NCI-H2171 treated with DMSO at 0.1 percent for 48 hours (cell line): ENCODE results near the gene ZNF236.
"Not testable (repeated sequence)": the region's sequence is repeated elsewhere in the genome, so short reads cannot be mapped to it uniquely, and the experiment has no call there.

Experiments
- DNase-seq: peaks from one replicate; lab custom pipeline; 2025; lab: John Stamatoyannopoulos, UW

ZNF236 gene

DNA sequence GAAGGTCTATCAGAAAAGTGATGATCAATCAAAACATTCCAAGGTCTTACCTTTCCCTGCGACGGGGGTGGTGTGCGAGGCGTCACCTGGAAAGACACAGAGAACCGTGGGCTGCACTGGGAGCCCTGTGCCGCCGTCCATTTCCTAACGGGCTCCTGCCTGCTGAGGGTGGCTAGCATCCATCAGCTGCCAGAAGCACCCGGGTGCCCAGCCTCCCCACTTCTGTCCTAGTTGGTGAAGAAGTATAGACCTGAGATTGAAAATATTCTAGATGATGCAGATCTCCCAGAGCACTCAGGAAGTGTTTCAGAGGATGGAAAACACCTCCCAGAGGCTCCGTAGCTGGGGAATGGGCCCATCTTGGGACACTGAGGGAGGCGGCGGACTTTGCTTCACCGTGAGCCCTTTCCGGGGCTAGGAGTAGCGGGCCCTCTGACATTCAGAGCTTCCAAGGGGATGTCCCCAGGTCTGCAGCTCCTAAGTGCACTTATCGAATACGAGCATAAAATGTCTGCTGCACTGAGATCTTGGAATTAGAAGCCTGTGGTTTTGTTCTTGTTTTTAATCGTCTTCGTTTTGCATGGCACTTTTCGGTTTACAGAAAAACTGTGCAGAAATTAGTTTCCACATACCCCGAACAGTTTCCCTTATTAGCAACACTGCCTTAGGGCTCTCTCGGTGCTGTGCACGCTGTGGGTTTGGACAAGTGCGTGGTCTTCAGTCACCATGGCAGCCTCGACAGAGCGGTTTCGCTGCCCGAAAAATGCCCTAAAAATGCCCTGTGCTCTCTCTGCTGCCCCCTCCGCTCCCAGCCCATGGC is 166.7 kb downstream of the ZNF236 start:
- DNase-seq = no peak

DNA sequence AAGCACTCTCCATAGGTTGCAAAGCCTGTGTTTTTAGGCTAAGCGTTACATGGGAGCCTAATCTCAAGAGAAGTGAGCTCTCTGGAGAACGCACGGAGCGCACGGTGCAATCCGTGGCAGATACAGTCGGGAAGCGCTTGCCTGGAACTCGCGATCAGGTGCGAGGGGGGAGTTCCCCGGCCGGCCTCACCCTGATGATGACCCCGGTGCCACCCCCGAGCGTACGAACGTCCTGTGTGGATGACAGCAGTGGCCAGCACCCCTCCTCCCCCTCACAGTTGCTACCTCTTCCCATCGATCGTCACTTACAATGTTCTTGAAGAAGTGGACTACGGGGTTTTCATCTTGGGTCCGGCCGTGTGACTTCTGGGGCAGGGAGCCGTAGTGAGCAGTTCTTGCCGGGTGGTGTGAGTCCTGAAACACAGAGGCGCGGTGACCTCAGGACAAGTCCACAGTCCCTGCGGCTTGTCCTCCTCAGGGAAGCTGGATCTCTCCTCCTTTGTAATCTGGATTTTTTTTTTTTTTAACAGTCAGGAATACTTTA is 167.4 kb downstream of the ZNF236 start:
- no peak for DNase-seq

DNA sequence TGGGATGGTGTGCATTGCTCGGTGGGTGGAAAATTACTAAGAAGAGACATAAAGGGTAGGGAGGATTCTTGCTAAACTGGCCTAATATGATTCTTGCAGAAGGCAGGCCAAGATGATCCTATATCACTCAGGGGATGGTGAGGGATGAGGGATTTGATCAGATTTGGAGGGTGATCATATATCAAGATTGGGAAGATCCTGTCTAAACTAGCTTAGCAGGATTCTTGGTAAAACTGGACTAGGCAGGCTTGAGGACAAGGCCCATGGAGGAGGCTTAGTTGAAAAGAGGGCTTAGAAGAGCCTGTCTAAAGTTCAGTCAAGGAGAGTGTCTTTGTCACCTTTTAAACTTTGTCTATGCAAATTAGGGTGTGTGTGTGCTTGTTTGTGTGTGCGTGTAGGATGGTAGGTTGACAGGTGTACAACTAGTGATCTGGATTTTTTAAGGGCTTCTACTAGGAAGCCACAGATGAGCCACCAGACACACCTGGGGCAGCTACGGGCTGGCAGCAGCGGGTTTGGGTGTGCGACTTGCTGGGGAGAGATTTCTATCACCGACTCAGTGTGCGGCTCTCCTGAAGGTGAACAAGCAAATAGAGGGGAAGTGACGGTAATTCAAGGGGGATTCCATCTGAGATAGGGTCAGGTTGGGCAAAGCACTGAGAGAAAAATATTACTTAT is 168.1 kb downstream of the ZNF236 start:
- not testable (repeated sequence) for DNase-seq

DNA sequence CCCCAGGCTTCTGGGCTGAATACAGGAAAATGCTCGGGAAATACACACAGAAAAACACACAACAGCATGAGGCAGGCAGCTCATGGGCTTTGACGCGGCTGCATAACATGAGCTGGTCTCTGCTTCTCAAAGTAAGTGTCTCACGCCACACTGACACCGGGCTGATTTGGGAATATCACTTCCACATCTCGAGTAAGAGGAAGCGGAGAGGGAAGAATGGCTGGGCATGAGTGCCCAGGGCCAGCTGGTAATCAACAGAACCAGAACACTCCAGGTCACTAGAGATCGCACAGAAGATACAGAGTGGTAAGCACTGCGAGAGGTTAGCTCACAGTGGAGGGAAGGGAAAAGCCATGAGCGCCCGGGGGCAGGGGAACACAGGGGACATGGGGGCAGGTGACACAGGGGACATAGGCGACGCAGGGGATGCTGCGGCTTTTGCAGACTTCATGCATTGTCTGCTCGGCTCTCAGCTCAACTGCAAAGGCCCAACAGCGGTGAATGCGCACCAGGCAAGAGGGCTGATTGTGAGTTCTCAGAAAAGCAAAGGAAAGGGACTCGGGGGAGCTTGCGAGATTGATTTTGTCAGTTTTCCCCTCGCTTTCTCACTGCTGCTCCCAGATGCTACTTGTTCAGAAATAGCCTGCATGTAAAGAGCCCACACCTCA is 168.8 kb downstream of the ZNF236 start:
- no peak for DNase-seq

DNA sequence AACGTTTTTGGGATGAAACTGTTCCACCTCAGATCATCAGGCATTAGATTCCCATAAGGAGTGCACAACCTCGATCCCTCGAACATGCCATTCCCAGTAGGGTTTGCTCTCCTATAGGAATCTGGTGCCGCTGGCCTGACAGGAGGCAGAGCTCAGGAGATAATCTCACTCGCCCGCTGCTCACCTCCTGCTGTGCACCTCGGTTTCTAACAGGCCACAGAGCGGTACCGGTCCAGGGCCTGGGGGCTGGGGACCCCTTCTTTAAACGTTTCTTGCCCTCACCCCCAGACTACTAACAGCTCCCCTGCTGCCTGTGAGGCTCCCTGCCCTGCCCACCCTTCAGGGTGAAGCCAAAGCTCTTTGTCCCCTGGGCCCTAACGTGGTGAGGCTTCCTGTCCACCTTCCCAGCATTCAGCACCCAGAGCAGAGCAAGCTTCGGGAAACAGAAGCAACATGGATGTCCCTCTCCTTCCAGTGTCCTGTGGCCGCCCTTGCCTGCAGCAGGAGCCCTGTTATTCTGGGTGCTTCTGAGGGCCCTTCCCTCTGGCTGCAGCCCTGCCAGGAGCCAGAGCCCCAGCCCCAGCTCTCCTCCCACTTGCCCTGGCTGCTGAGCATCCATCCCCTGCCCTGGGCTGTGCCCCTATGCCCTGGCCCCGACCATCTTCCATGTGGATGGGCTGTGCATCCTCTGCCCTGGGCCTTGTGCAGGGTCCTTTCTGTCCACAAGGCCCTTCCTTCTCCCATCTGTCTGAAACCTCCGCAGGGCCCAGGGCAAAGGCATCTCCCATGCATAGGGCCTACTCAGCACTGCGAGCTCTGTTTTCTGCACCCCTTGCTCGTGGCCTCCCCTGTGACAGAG is 170.1 kb downstream of the ZNF236 start:
- no peak for DNase-seq

DNA sequence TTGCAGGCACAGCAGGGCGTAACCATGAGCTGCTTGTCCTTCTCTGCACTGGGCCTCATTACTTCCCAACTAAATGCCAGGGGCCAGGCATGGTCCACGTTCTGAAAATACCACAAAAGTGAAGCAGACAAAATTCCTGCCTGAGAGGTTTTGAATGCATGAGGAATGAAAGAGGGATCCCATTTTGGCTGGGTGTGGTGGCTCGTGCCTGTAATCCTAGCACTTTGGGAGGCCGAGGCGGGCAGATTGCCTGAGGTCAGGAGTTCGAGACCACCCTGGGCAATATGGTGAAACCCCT is 170.7 kb downstream of the ZNF236 start:
- DNase-seq = no peak

DNA sequence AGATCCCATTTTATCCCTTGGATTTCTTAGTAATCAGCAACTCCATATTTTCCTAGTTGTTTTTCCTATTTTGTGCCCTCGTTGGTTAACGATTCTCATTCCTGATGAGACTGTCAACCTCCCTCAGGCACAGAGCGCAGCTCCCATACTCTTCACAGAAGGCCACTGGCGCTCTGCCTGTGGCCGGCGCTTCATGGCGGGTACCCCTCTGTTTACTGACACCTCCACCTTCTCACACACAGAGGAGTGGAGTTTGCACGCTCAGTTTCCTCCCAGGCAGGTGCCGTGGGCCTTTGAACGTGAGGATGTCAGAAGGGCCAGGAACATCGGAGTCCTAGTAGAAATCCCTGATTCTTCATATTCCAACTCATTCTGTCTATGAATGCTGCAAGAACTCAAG is 171.2 kb downstream of the ZNF236 start:
- DNase-seq = no peak

DNA sequence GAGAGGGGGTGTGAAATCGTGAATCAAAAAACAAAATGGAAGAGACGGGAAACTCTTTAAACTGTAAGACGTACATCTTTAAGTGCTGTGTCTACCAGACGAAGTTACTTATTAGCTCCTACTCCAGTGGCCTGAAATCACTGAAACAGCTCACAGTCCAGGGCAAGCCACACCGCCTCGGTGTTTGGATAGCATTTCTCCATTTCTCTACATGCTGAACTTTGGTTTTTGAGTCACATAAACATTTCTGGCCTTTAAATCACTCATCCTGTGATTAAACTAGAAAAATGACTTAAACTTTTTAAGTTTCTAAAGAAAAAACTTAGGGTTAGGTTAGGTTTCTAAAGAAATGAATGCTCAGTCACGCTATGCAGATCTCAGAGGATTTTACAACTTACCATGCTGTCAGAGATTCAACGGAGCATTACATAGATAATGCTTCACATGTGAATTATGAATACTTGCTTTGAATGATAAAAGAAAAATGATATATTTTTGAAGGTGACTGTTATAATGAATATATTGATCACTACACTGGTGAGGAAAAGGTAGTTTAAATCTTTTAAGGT is 171.8 kb downstream of the ZNF236 start:
- DNase-seq = no peak

DNA sequence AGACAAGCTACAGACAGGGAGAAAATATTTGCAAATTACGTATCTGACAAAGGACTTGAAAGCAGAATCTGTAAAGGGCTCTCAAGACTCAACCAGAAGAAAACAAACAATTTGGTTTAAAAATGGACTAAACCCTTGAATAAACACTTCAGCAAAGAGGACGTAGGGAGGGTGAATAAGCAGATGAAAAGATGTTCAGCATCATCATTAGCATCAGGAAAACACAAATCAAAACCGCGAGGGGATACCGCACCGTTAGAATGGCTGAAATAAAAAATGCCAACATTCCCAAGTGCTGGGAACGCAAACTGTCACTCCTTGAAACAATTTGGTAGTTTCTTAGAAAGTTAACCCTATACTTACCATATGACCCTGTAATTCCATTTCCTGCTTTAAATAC is 173.5 kb downstream of the ZNF236 start:
- DNase-seq = no peak

DNA sequence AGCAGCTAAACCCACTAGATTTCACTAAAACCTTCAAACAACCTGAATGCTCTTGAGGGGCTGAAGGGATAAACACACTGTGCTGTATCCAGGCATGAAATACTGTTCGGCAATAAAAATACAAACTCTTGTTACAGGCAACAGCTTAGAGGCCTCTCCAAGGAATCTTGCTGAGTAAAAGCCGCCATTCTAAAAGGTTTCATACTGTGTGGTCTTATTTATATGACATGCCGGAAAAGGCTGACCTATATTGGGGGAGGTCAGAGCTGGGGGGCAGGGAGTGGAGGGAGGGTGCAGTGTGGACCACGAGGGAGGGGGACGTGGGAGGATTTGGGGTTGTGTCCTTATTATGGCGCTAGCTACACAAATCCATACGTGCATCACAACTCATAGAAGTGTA is 174.1 kb downstream of the ZNF236 start:
- no peak for DNase-seq

DNA sequence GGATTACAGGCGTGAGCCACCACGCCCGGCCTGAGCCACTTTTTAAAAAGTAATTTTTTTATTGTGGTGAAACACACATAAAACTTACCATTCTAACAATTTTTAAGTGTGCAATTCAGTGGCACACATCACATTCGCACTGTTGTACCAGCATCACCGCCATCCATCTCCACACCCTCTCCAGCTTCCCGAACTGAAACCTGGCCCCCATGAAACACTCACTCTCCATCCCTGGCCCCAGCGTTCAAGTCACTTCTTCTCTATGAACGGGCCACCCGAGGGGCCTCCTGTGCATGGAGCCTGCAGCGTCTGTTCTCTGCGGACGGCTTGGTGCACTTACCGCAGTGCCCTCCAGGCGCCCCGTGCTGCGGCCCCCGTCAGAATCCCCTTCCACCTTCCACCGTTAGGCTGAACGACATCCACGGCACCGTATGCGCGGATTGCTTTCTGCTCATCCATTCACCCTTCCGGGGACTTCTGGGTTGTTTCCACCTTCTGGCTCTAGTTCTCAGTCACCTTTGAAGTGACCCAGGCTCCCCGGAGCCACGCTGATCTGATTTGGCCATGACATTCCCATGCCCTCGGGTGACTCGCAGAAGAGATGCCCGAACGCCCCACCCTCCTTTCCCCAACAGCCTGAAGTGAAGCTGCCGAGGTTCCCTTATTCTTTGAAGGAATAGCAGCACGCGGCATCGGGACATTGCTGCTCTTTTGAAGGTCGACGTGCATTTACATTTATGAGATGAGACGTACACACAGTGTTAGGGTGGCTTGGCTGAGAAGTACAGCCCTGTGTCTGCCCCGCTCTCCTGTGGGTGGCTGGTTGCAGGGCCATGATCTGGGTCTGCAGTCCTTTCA is 175.8 kb downstream of the ZNF236 start:
- no peak for DNase-seq

DNA sequence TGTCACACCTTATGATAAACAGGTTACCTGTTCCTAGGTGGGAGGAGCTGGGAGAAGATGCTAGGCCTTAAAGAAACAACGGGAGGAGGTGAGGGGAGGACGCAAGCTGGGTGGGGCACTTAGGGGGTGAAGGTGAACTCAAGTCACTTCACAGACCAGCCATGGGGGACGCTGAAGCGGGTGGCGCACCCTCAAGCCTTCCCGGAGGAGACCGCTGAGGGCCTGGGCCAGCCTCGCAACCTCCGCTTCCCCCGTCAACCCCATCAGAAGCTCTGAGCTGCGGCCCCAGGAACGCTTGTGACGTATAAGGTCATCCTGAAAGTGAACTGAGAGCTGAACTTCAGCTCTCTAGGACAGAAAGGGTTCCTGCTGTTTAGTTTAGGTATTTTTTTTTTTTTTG is 176.7 kb downstream of the ZNF236 start:
- no peak for DNase-seq

DNA sequence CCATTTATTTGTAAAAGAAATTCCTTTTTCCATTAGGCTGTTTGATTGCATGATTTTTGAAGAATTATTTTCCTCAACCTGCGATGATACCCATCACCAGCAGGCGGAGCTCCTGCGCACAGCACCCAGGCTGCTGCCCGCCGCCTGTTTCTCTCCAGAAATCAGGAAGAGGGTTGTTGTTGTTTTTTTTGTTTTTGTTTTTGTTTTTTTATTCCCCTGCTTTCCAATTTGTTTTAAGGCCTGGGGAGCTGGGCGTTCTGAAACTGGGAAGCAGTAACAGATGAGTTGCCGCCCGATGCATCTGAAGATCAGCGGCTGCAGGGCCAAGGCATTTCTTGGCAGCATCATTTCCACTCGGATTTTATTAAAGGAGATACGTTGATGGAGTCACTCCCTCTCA is 178.2 kb downstream of the ZNF236 start:
- DNase-seq = peak; percentile 10

DNA sequence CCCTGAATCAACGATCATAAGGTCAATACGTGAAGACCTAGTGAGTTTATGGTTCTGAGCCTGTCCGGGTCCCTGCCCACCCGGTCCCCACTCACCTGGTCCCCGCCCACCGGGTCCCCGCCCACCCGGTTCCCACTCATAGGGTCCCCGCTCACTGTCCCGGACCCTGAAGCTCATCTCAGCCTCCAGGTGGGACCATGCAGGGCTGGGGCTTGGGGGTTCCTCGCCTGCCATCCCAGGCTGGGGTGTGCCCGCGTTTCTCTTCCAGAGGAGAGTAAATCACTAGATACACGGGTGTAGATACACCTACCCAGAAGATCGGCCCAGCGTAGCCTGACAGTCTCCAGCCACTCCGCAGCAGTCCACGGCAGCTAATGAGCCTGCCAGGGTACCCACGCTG is 178.7 kb downstream of the ZNF236 start:
- DNase-seq = no peak

DNA sequence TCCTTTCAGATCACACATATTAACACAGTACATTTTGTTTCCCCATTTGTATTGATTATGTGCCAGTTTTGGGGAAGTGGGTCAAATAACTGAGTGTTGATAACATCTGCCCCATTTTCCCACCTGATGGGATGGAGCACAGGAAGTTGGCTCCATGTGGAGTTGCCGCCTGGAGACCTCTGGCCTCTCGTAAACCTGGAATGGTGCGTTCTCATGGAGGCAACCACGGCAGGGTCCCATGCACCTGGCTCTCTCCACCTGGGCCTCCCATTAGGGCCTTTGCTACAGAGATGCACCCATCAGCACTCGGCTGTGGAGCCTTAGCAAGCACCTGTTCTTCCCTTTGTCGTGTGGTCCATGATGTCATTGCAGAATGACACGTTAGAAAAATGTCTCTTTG is 179.6 kb downstream of the ZNF236 start:
- DNase-seq = no peak

DNA sequence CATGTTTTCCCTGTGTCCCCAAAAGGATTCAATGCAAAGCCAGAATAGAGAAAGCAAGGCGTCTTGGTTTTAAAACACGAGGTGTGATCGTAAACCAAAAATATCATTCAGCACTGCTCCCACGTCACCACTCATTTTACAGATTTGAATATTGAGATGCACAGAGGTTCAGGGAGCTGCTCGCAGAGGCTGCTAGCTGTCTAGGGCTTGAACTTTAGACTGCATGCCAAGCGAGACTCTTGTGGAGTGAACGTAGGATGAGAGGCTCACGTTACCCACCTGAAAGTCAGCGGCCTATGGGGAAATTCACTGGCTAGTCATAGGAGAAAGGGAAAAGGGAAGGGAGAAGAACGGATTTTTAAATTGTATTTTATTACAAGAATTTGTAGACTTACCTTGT is 180.1 kb downstream of the ZNF236 start:
- no peak for DNase-seq

DNA sequence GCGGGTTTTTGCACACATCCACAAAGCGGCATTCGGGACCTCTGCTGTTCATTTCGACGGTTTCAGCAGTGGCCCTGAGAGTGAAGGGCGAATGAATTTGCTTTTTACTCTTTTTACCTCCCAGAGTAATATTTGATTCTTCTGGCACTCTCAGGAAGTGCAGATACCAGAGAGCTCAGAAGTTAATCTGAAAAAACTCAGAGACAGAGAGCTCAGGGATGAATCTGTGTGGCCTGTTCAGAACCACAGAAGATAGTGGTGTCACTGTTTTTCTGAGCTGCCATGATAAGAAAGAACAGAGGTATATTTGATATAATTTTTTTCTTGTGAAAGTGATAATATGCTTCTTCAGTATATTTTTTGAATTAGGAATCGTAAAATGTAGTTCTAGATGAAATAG is 181.0 kb downstream of the ZNF236 start:
- DNase-seq = no peak

DNA sequence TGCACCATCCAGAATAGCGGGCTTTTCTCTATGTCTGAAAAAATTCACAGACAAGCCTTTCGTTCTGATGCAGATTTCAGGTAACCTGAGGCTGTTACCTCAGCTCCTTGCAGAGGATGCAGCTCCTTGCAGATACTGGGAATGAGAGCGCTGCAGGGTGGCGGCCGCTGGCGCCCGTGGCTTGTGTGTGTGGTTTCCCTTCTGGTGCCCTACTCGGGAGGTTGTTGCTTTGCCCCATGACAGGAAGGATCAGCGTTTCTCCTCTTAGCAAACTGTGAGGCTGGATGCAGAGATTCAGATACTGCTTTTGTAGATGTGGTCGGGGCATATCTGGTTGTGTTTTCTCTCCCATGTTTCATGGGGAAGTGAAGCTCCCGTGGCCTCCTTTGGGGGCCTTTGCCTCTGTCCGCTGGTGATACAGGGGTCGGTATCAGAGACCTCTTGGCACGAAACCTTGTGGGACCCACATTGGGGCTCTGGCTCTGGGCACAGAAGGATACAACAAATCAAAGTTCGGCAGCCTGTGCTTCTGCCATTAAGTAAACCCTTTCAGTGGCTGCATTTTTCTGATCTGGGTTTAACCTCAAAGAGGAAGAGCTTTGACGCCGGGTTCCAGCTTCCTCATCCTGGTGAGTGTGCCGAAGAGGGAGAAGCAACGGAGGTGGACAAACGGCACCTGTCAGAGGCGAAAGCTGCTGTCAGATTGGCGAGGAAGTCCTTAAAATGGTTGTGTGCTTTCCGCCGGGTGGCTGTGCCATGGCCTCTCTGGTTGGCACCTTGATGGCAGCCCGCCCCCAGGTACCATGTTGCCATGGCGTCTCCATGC is 182.4 kb downstream of the ZNF236 start:
- DNase-seq = no peak

DNA sequence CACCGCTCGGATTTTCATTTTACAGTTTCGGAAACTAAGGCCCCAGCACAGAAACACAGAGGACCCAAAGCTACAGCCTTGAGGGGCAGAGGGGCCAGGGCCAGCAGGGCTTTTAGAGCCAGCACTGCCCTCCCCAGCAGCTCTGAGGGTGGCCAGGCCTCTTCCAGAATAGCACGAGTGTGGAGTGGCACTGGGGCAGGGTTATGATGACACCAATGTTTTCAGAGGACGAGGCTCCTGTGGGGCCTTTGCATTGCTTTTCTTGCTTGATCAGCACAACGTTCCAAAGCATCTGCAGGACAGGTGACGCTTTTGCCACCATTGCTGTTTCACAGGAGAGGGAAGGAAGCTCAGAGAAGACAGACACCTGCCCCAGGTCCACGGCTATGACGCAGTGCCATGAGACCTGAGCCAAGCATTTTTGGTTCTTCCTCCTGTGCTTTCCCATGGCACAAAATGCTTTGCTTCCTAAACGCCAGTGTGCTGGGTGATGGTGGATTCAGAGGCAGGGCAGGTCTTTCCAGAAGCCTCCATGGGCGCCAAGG is 183.4 kb downstream of the ZNF236 start:
- DNase-seq = no peak
